ENCODE measurements around the gene DDX3X. TPM values are rescaled to one million over a fixed set of nuclear protein-coding genes. Genes with fewer than 3 reads are reported as not detected.

DDX3X gene
- total RNA-seq, 1 donor from 2014 or later: 264 TPM

DNA sequence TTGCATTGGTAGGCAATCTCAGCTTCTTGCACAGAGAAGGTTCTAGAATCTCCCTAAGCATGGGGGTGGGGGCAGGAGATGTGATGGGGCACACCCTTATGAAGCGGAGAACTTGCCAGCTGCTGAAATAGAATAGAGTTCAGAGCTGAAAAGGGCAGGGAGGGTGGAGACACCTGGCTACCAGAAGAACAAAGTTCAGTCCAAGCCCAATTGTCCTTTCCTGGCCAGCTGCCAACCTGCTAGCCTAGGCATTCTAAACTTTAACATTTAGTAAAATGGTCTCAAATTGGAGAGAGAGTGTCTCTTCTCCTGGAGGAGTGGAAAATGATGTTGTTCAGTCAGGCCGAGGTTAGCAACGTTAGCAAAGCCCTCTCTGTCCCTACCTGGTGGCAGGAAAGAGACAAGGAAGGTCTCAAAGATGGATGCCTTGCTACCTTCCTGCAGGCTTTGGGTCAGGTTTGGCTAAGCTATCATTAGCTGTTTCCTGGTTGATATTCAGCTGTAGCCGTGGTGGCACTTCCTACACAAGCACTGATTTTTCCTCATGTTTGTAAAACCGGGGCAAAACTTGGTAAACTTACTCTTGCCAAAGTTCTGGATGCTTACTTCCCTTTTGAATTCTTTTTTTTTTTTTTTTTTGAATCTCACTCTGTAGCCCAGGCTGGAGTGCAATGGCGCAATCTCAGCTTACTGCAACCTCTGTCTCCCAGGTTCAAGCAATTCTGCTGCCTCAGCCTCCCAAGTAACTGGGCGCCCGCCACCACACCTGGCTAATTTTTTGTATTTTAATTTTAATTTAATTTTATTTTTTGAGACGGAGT, 78.5 kb downstream of the DDX3X start:
- H2AFZ ChIP-seq (replicated peaks): no peak overlapping the region
- peaks cover 17% of the 10 kb centered on the region for H3K9me3 Mint-ChIP-seq
- TF ChIP-seq, protein P1, sequence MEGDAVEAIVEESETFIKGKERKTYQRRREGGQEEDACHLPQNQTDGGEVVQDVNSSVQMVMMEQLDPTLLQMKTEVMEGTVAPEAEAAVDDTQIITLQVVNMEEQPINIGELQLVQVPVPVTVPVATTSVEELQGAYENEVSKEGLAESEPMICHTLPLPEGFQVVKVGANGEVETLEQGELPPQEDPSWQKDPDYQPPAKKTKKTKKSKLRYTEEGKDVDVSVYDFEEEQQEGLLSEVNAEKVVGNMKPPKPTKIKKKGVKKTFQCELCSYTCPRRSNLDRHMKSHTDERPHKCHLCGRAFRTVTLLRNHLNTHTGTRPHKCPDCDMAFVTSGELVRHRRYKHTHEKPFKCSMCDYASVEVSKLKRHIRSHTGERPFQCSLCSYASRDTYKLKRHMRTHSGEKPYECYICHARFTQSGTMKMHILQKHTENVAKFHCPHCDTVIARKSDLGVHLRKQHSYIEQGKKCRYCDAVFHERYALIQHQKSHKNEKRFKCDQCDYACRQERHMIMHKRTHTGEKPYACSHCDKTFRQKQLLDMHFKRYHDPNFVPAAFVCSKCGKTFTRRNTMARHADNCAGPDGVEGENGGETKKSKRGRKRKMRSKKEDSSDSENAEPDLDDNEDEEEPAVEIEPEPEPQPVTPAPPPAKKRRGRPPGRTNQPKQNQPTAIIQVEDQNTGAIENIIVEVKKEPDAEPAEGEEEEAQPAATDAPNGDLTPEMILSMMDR (IDR thresholded peaks at IDR 0.05): no peak
- H3K4me3 Mint-ChIP-seq: no peak overlapping the region
- H3K9me3 ChIP-seq (ENCODE audit: low read depth): no peaks in the 10 kb centered on the region
- no peaks in the 10 kb centered on the region for H4K20me1 ChIP-seq (ENCODE audit: low read depth)
- H3K27me3 Mint-ChIP-seq (ENCODE audit: insufficient read depth, low read depth): peaks cover 6% of the 10 kb centered on the region
- H3K4me3 ChIP-seq: no peak overlapping the region
- H3K36me3 ChIP-seq: no peaks in the 10 kb centered on the region
- H3K27ac Mint-ChIP-seq: no peak overlapping the region
- H3K79me2 ChIP-seq (ENCODE audit: low read depth): no peaks in the 10 kb centered on the region
- no peak overlapping the region for H3K4me2 ChIP-seq
- no peak overlapping the region for H3K9ac ChIP-seq
- H3K27ac ChIP-seq: no peak overlapping the region
- DNase-seq (ENCODE audit: low spot score): no peak
- H3K27me3 ChIP-seq: no peaks in the 10 kb centered on the region
- no peaks in the 10 kb centered on the region for H3F3A ChIP-seq (ENCODE audit: low read depth)
- no peaks in the 10 kb centered on the region for H3K4me1 Mint-ChIP-seq
- no peaks in the 10 kb centered on the region for H3K36me3 Mint-ChIP-seq
- no peaks in the 10 kb centered on the region for H3K4me1 ChIP-seq

Small RNAs within 50 kb of the gene (small RNA-seq; reads per million reads assigned to genes)
- gene RF00019 (not detected), gene RNA5SP502 (not detected)

Other genes with a start within 250 kb of the DDX3X start
- 92.5 and 115 TPM in 2 replicates for gene USP9X, start 248.7 kb upstream of the DDX3X start, total RNA-seq (ENCODE audit: low replicate concordance)
- not detected in 2 replicates for gene NYX, start 113.2 kb downstream of the DDX3X start, total RNA-seq (ENCODE audit: low replicate concordance)

All from neural progenitor cell (in vitro differentiated cells).